SU-DHL-6 (cell line): ENCODE data around the gene RHOH.
"Not testable (repeated sequence)": the region's sequence is repeated elsewhere in the genome, so short reads cannot be mapped to it uniquely, and the experiment has no call there.

ENCODE experiments used
- H2AFZ ChIP-seq: fragments of 200-600 bp; sonication (generic); 2 replicates; pipeline ENCODE4 v1.6.1; 2014; ENCODE audit warnings: low read depth, mild to moderate bottlenecking, moderate library complexity, mixed read lengths, antibody characterized with exemption, low read length; ENCODE audit not compliant: severe bottlenecking
- H3F3A ChIP-seq: fragments of 200-600 bp; shearing (Covaris generic); 2 replicates; pipeline ENCODE4 v1.6.0; 2016; ENCODE audit warnings: antibody characterized with exemption, mild to moderate bottlenecking; ENCODE audit not compliant: insufficient read depth
- H3K27ac ChIP-seq: fragments of 200-600 bp; sonication (generic); 2 replicates; pipeline ENCODE4 v1.5.1; 2016; ENCODE audit warnings: low read depth, mild to moderate bottlenecking, low read length, moderate library complexity, mixed read lengths
- H3K27me3 ChIP-seq: fragments of 200-600 bp; sonication (generic), shearing (Covaris generic); 2 replicates; pipeline ENCODE4 v1.6.0; 2014; ENCODE audit warnings: mild to moderate bottlenecking, low read length
- H3K36me3 ChIP-seq: fragments of 200-600 bp; sonication (generic); 2 replicates; pipeline ENCODE4 v1.6.1; 2014; ENCODE audit warnings: mild to moderate bottlenecking, low read length, mixed read lengths
- H3K4me2 ChIP-seq: fragments of 300-600, 200-600 bp; shearing (Covaris generic), sonication (generic); 2 replicates; pipeline ENCODE4 v1.6.0; 2014; ENCODE audit warnings: low read length, low read depth, mild to moderate bottlenecking; ENCODE audit not compliant: poor library complexity, severe bottlenecking
- H3K4me3 ChIP-seq: fragments of 200-600 bp; sonication (generic); 2 replicates; pipeline ENCODE4 v1.5.1; 2014; ENCODE audit warnings: antibody characterized with exemption, low read length, mild to moderate bottlenecking, mixed read lengths; ENCODE audit not compliant: insufficient read depth, poor library complexity, severe bottlenecking
- H3K79me2 ChIP-seq: fragments of 200-600 bp; sonication (generic); 2 replicates; pipeline ENCODE4 v1.6.1; 2014; ENCODE audit warnings: mild to moderate bottlenecking, low read length, moderate library complexity; ENCODE audit not compliant: insufficient read depth
- H3K9ac ChIP-seq: fragments of 200-600 bp; sonication (generic); 2 replicates; pipeline ENCODE4 v1.7.0; 2014; ENCODE audit warnings: mild to moderate bottlenecking, low read length
- H3K9me2 ChIP-seq: fragments of 200-600 bp; sonication (generic); replicated peaks from 2 replicates; pipeline ENCODE4 v1.6.1; 2014; ENCODE audit warnings: low read length; ENCODE audit not compliant: insufficient read depth
- H3K9me3 ChIP-seq: fragments of 200-600 bp; sonication (generic); 2 replicates; pipeline ENCODE4 v1.6.1; 2014; ENCODE audit warnings: low read length, mixed read lengths; ENCODE audit not compliant: insufficient read depth
- H4K20me1 ChIP-seq: fragments of 200-600 bp; sonication (generic); 2 replicates; pipeline ENCODE4 v1.6.1; 2014; ENCODE audit warnings: low read depth, mild to moderate bottlenecking, antibody characterized with exemption, low read length, moderate library complexity, mixed read lengths
- CTCF ChIP-seq: fragments of 200-600 bp; sonication (generic); IDR thresholded peaks from one replicate; pipeline ENCODE4 v1.5.1; 2017; ENCODE audit warnings: antibody characterized with exemption, mild to moderate bottlenecking, low read length, moderate library complexity; ENCODE audit not compliant: insufficient read depth, poor library complexity, severe bottlenecking
- EZH2phosphoT487 ChIP-seq: fragments of 200-600 bp; sonication (generic), shearing (Covaris generic); conservative IDR thresholded peaks from 2 replicates; pipeline ENCODE4 v1.6.1; 2018; ENCODE audit warnings: mild to moderate bottlenecking, antibody characterized with exemption, low read length, moderate library complexity, mixed read lengths

The RHOH gene

GRCh38 chr4:40289366-40290188 is 92.7 kb downstream of the RHOH start:
- TF ChIP-seq CTCF = no peak
- TF ChIP-seq EZH2phosphoT487 = no peak
- no peaks in the 10 kb centered on the region for H3K79me2 ChIP-seq
- H3K27ac ChIP-seq = peak overlapping the region; percentile 63
- H3K9me2 ChIP-seq = no peaks in the 10 kb centered on the region
- H3K4me3 ChIP-seq = no peak overlapping the region
- peak overlapping the region; percentile 3; the same call in 1 of the 2 replicates for H3K9ac ChIP-seq
- peak overlapping the region; percentile 55 for H2AFZ ChIP-seq
- H3K4me2 ChIP-seq = peak overlapping the region; percentile 45
- no peaks in the 10 kb centered on the region for H3K9me3 ChIP-seq
- H4K20me1 ChIP-seq = no peaks in the 10 kb centered on the region
- H3K36me3 ChIP-seq = no peaks in the 10 kb centered on the region
- no peaks in the 10 kb centered on the region for H3F3A ChIP-seq
- no peaks in the 10 kb centered on the region for H3K27me3 ChIP-seq

- H3K9ac ChIP-seq, H3K9me3 ChIP-seq, H3F3A ChIP-seq, H4K20me1 ChIP-seq, H3K79me2 ChIP-seq, H3K9me2 ChIP-seq, H3K4me3 ChIP-seq, H3K27me3 ChIP-seq, H3K4me2 ChIP-seq, H3K27ac ChIP-seq, H3K36me3 ChIP-seq, H2AFZ ChIP-seq: not testable (repeated sequence)
Measured at GRCh38 chr4:40290611-40291186, 93.9 kb downstream of the RHOH start.

- Histone ChIP-seq H2AFZ (no peak overlapping the region), H3K4me3 (no peak overlapping the region)
Measured at GRCh38 chr4:40292313-40292759, 95.5 kb downstream of the RHOH start.

More at GRCh38 chr4:40292313-40292759, 95.5 kb downstream of the RHOH start:
- Histone ChIP-seq H3K9me2 (no peaks in the 10 kb centered on the region), H3K27me3 (no peaks in the 10 kb centered on the region), H3K9me3 (peaks cover 7% of the 10 kb centered on the region; the same call in 1 of the 2 replicates), H3K27ac (no peak overlapping the region), H3K36me3 (no peaks in the 10 kb centered on the region), H3F3A (0 out of 2 replicates have a peak, but pooled peaks cover 8% of the 10 kb centered on the region), H3K9ac (no peak overlapping the region), H3K4me2 (no peak overlapping the region), H3K79me2 (no peaks in the 10 kb centered on the region), H4K20me1 (no peaks in the 10 kb centered on the region)
- TF ChIP-seq EZH2phosphoT487 = no peak
- TF ChIP-seq CTCF = no peak
